Measurements from ENCODE around the gene SMIM20. TPM values are rescaled to one million over a fixed set of nuclear protein-coding genes. Genes with fewer than 3 reads are reported as not detected.

The SMIM20 gene
- total RNA-seq, 2 experiments from 2014 or later: 44.0 to 53.8 TPM

DNA sequence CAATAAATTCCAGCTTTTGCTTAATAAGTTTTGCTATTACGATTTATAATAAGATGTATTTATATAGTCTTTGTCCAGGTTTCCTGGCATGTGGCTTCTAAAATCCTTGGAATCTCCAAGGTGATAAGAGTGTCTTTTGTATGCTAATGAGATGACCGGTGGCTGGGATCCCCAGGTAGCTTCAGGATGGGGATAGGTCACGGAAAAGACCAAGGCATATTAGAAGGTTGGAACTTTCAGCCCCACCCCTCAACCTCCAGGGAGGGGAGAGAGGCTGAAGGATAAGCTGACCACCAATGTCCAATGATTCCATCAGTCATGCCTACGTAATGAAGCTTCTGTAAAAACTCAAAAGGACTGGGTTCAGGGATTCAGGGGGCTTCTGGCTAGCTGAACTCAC is 41.7 kb downstream of the SMIM20 start:
- Histone ChIP-seq H4K20me1 (ENCODE audit: insufficient read depth, low read length) (no peaks in the 10 kb centered on the region), H3K9me2 (ENCODE audit: insufficient read depth, low read length) (no peaks in the 10 kb centered on the region), H3K4me1 (ENCODE audit: insufficient read depth, low read length, poor library complexity, severe bottlenecking) (no peaks in the 10 kb centered on the region), H3K27ac (ENCODE audit: low read depth, low read length, poor library complexity, severe bottlenecking) (no peak overlapping the region), H3K9me3 (ENCODE audit: low read length) (no peaks in the 10 kb centered on the region), H2AFZ (ENCODE audit: low read length) (no peak overlapping the region), H3K4me2 (ENCODE audit: low read length) (no peak overlapping the region), H3K4me3 (ENCODE audit: low read depth, low read length, poor library complexity, severe bottlenecking) (no peak overlapping the region), H3K36me3 (ENCODE audit: insufficient read depth, low read length) (no peaks in the 10 kb centered on the region), H3K79me2 (ENCODE audit: insufficient read depth, low read depth, low read length) (no peaks in the 10 kb centered on the region)
- intact Hi-C loops (cut with micrococcal nuclease; ENCODE audit: unreplicated experiment): no loop called here
- ChIA-PET POLR2A (interaction anchor here (0.6 to 1.8 kb wide), 6 partner anchors 8 to 243 kb away, joined by 3 to 6 read pairs (median 4); no protein-coding TSS in a partner anchor), CTCF (ENCODE audit: unreplicated experiment) (no interaction called here)
- no TSS peak for BruUV-seq (replicated peaks)
- DNase-seq (ENCODE audit: low spot score): no peak
- TF ChIP-seq EZH2phosphoT487 (IDR thresholded peaks at IDR 0.05; ENCODE audit: borderline replicate concordance, low read depth, low read length): no peak
- TF ChIP-seq CTCF (conservative IDR thresholded peaks at IDR 0.05; ENCODE audit: low read length): no peak

DNA sequence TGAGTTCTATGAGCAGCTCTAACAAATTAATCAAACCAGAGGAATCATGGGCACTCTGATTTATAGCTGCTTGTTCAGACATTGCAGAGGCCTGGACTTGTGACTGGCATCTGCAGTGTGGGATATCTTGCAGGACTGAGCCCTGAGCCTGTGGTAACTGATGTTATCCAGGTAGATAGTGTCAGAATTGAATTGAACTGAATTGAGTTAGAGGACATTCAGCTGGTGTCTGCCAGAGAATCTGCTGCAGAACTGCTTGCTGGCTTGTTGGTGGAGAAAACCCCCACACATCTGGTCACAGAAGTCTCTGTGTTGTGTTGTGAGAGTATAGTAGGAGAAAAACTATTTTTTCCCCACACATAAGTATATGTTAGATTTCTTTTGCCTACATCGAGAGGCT is 42.2 kb downstream of the SMIM20 start:
- BruUV-seq (replicated peaks): no TSS peak
- Histone ChIP-seq H4K20me1 (ENCODE audit: insufficient read depth, low read length) (no peaks in the 10 kb centered on the region), H3K9me3 (ENCODE audit: low read length) (no peaks in the 10 kb centered on the region), H3K4me3 (ENCODE audit: low read depth, low read length, poor library complexity, severe bottlenecking) (no peak overlapping the region), H3K79me2 (ENCODE audit: insufficient read depth, low read depth, low read length) (no peaks in the 10 kb centered on the region), H3K27ac (ENCODE audit: low read depth, low read length, poor library complexity, severe bottlenecking) (no peak overlapping the region), H2AFZ (ENCODE audit: low read length) (no peak overlapping the region), H3K4me1 (ENCODE audit: insufficient read depth, low read length, poor library complexity, severe bottlenecking) (no peaks in the 10 kb centered on the region), H3K36me3 (ENCODE audit: insufficient read depth, low read length) (no peaks in the 10 kb centered on the region), H3K9me2 (ENCODE audit: insufficient read depth, low read length) (no peaks in the 10 kb centered on the region), H3K4me2 (ENCODE audit: low read length) (no peak overlapping the region)
- POLR2A ChIA-PET: no interaction called here
- intact Hi-C loops (cut with micrococcal nuclease; ENCODE audit: unreplicated experiment): no loop called here
- TF ChIP-seq EZH2phosphoT487 (IDR thresholded peaks at IDR 0.05; ENCODE audit: borderline replicate concordance, low read depth, low read length): no peak
- TF ChIP-seq CTCF (conservative IDR thresholded peaks at IDR 0.05; ENCODE audit: low read length): no peak
- CTCF ChIA-PET (ENCODE audit: unreplicated experiment): no interaction called here
- DNase-seq (ENCODE audit: low spot score): no peak

DNA sequence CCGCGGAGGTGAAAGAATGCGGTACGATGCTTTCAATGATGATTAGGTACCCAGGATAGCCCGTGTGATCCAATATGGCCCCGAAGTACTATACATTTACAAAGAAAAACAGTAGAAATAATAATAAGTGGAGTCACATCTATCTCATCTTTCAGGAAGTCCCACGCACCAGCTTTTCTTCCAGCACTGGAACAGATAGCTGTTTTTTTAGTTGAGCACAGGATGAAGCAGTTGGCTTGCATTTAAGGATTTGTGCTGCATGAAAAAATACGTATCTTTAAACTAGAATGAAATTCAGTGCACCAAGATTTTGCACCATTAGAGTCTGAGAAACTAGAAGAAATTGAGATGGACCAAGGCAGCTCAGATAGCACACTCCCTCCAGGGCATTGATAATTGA is 44.1 kb downstream of the SMIM20 start:
- intact Hi-C loops (cut with micrococcal nuclease; ENCODE audit: unreplicated experiment): no loop called here
- POLR2A ChIA-PET: no interaction called here
- Histone ChIP-seq H3K9me2 (ENCODE audit: insufficient read depth, low read length) (no peaks in the 10 kb centered on the region), H3K9me3 (ENCODE audit: low read length) (no peaks in the 10 kb centered on the region), H3K36me3 (ENCODE audit: insufficient read depth, low read length) (no peaks in the 10 kb centered on the region), H4K20me1 (ENCODE audit: insufficient read depth, low read length) (no peaks in the 10 kb centered on the region), H3K79me2 (ENCODE audit: insufficient read depth, low read depth, low read length) (no peaks in the 10 kb centered on the region), H3K27ac (ENCODE audit: low read depth, low read length, poor library complexity, severe bottlenecking) (no peak overlapping the region), H3K4me2 (ENCODE audit: low read length) (no peak overlapping the region), H3K4me3 (ENCODE audit: low read depth, low read length, poor library complexity, severe bottlenecking) (no peak overlapping the region), H2AFZ (ENCODE audit: low read length) (no peak overlapping the region), H3K4me1 (ENCODE audit: insufficient read depth, low read length, poor library complexity, severe bottlenecking) (no peaks in the 10 kb centered on the region)
- BruUV-seq (replicated peaks): no TSS peak
- CTCF ChIA-PET (ENCODE audit: unreplicated experiment): no interaction called here
- DNase-seq (ENCODE audit: low spot score): no peak
- TF ChIP-seq EZH2phosphoT487 (IDR thresholded peaks at IDR 0.05; ENCODE audit: borderline replicate concordance, low read depth, low read length) (no peak), CTCF (conservative IDR thresholded peaks at IDR 0.05; ENCODE audit: low read length) (no peak)
